Measurements from ENCODE around the gene SMIM45.

The SMIM45 gene

GRCh38 chr22:41939981-41940831, 11.7 kb upstream of the SMIM45 start (continued):
- no peak for TF ChIP-seq ZBTB4 (CRISPR knock-in tag; IDR thresholded peaks at IDR 0.05)
- peak; percentile 92 for TF ChIP-seq CREM (IDR thresholded peaks at IDR 0.05; ENCODE audit: low read depth)
- TF ChIP-seq NFYA (IDR thresholded peaks at IDR 0.05; ENCODE audit: borderline replicate concordance, low read depth, low read length) = no peak
- peak; percentile 5 for TF ChIP-seq CUX1 (IDR thresholded peaks at IDR 0.05; ENCODE audit: insufficient replicate concordance, low read depth, low read length)
- no peak for TF ChIP-seq SUZ12 (IDR thresholded peaks at IDR 0.05; ENCODE audit: unreplicated experiment)
- no peak for TF ChIP-seq HDAC6 (IDR thresholded peaks at IDR 0.05; ENCODE audit: unreplicated experiment)
- no peak for TF ChIP-seq RUNX3 (IDR thresholded peaks at IDR 0.05; ENCODE audit: low read length)
- peak; percentile 96 for TF ChIP-seq GATAD2B (conservative IDR thresholded peaks at IDR 0.05; ENCODE audit: low read depth)
- TF ChIP-seq JUND (IDR thresholded peaks at IDR 0.05; ENCODE audit: low read depth, low read length) = no peak
- TF ChIP-seq SRF (IDR thresholded peaks at IDR 0.05; ENCODE audit: low read depth in 2 of 2, low read length in 2 of 2) = 0 out of 4 replicates have a peak, but pooled peaks of 1 of the 2 experiments have one; percentile 17
- peak; percentile 56 for TF ChIP-seq NKRF (conservative IDR thresholded peaks at IDR 0.05)
- no peak for TF ChIP-seq CHD4 (IDR thresholded peaks at IDR 0.05)
- TF ChIP-seq RB1 (IDR thresholded peaks at IDR 0.05; ENCODE audit: borderline replicate concordance) = no peak; the same call in 1 of the 2 replicates
- TF ChIP-seq KAT2A (conservative IDR thresholded peaks at IDR 0.05; ENCODE audit: control insufficient read depth, low read depth, low read length) = no peak
- peak; percentile 93 for TF ChIP-seq HDGF (IDR thresholded peaks at IDR 0.05)
- peak; percentile 100 for TF ChIP-seq EED (IDR thresholded peaks at IDR 0.05; ENCODE audit: low read depth)
- TF ChIP-seq EZH2 (IDR thresholded peaks at IDR 0.05; ENCODE audit: borderline replicate concordance, control insufficient read depth, low read depth, low read length) = no peak
- TF ChIP-seq MEF2B (IDR thresholded peaks at IDR 0.05; ENCODE audit: partially characterized antibody, poor library complexity, severe bottlenecking) = peak; percentile 70
